ENCODE measurements around the gene KIAA1549.

- TF ChIP-seq, protein P1, sequence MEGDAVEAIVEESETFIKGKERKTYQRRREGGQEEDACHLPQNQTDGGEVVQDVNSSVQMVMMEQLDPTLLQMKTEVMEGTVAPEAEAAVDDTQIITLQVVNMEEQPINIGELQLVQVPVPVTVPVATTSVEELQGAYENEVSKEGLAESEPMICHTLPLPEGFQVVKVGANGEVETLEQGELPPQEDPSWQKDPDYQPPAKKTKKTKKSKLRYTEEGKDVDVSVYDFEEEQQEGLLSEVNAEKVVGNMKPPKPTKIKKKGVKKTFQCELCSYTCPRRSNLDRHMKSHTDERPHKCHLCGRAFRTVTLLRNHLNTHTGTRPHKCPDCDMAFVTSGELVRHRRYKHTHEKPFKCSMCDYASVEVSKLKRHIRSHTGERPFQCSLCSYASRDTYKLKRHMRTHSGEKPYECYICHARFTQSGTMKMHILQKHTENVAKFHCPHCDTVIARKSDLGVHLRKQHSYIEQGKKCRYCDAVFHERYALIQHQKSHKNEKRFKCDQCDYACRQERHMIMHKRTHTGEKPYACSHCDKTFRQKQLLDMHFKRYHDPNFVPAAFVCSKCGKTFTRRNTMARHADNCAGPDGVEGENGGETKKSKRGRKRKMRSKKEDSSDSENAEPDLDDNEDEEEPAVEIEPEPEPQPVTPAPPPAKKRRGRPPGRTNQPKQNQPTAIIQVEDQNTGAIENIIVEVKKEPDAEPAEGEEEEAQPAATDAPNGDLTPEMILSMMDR (IDR thresholded peaks at IDR 0.05; ENCODE audit: insufficient read depth, low read length, poor library complexity, severe bottlenecking): no peak
- no peak for TF ChIP-seq EZH2phosphoT487 (conservative IDR thresholded peaks at IDR 0.05; ENCODE audit: low read length)
Measured at GRCh38 chr7:138917771-138918170, 63.4 kb downstream of the KIAA1549 start.
